ENCODE measurements around the gene PRKCH.

The PRKCH gene

DNA sequence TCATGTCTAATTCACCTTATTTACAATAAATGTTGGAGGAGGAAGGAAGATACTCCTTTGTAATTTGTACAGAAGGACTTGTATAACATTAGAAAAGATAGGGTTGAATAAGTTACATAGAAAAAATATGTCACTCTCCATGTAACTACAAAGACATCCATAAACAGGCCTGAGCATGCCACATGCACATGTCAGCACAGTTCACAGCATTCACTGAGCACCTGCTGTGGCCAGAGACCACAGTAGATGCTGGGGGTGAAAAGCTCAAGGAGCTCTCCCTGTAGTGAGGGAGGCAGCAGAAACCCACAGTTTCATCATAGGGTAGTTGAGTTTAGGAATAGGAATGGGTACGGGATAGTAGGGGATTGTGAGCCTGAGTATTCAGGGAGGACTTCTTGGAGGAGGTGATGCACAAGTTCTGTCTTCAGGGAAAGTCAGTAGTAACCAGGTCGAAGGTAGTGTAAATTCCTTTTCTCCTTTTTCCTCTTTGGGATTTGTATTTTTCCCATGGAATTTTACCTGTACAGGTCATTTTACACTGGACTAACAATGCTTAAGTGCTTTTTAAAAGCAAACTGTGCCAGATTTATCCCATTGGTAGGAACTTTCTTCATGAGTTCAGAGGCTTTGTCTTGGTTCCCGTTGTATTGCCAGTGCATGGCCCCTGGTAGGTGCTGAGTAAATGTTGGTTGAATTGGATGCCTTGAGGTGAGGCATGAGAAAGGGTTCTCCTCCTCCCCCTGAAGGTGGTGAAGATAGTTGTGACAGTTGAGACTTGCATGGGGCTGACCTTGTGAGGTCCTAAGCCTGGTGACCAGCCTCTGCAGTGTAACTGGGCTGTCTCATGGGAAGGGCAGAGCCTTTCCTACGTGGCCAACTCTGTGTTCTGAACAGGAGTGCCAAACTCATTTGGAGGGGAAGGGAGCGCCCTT, 20.2 kb downstream of the PRKCH start:
- Histone ChIP-seq H3K4me3 (ENCODE audit: low read depth, low read length) (no peak overlapping the region), H3K4me1 (ENCODE audit: control insufficient read depth, insufficient read depth, low read length) (no peaks in the 10 kb centered on the region), H3K9me3 (ENCODE audit: control insufficient read depth, insufficient read depth, low read length) (no peaks in the 10 kb centered on the region), H3K36me3 (ENCODE audit: control insufficient read depth, insufficient read depth, low read length) (no peaks in the 10 kb centered on the region), H3K9ac (ENCODE audit: low read depth, low read length) (no peak overlapping the region), H3K27me3 (ENCODE audit: control insufficient read depth, insufficient read depth, low read length) (no peaks in the 10 kb centered on the region)

DNA sequence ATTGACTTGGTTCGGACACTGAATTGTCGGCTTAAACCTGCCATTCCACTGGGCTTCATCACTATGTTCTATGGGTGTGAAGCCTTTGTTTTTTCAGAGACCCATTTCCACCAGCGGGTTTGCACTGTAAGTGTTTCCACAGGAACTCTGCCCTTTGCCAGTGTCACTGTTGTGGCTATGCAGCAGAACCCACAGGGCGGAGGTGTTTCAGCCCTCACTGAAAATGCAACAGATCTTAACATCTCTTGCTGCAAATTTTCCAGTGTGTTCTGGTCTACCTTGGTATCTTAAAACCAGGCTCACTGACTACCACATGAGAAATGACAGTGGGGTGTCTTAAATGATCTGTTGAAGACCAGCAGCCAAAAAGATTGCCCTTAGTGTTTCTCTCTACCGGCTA, 21.1 kb downstream of the PRKCH start:
- Histone ChIP-seq H3K9me3 (ENCODE audit: control insufficient read depth, insufficient read depth, low read length) (no peaks in the 10 kb centered on the region), H3K36me3 (ENCODE audit: control insufficient read depth, insufficient read depth, low read length) (no peaks in the 10 kb centered on the region), H3K9ac (ENCODE audit: low read depth, low read length) (no peak overlapping the region), H3K27me3 (ENCODE audit: control insufficient read depth, insufficient read depth, low read length) (no peaks in the 10 kb centered on the region), H3K4me1 (ENCODE audit: control insufficient read depth, insufficient read depth, low read length) (peaks cover 7% of the 10 kb centered on the region), H3K4me3 (ENCODE audit: low read depth, low read length) (no peak overlapping the region)

- H3K4me1 ChIP-seq (ENCODE audit: control insufficient read depth, insufficient read depth, low read length), result peaks cover 7% of the 10 kb centered on the region
- H3K9ac ChIP-seq (ENCODE audit: low read depth, low read length), result no peak overlapping the region
Measured at GRCh38 chr14:61342932-61343331, 21.6 kb downstream of the PRKCH start.

DNA sequence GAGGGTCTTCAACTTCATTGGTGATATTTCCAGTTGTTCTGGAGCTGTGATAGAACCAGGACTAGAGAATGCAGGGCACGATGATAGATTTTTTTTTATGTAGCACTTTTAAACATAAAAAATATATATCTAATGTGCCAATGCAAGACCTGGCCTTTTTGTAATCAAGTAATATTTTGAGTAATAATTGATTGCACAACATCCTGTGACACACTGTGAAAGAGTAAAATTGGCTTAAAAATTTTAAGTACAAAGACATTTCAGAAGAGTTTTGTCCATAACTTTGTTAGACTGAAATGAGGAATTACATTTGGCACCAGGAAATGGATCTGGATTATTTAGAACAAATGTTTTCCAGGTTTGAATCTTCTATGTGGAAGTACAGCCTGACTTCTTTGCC, 22.1 kb downstream of the PRKCH start:
- no peaks in the 10 kb centered on the region for H3K27me3 ChIP-seq (ENCODE audit: control insufficient read depth, insufficient read depth, low read length)
- H3K4me3 ChIP-seq (ENCODE audit: low read depth, low read length), result no peak overlapping the region
- no peak overlapping the region for H3K9ac ChIP-seq (ENCODE audit: low read depth, low read length)
- peaks cover 7% of the 10 kb centered on the region for H3K4me1 ChIP-seq (ENCODE audit: control insufficient read depth, insufficient read depth, low read length)
- no peaks in the 10 kb centered on the region for H3K9me3 ChIP-seq (ENCODE audit: control insufficient read depth, insufficient read depth, low read length)
- H3K36me3 ChIP-seq (ENCODE audit: control insufficient read depth, insufficient read depth, low read length), result no peaks in the 10 kb centered on the region

More at GRCh38 chr14:61342932-61343331, 21.6 kb downstream of the PRKCH start:
- no peaks in the 10 kb centered on the region for H3K36me3 ChIP-seq (ENCODE audit: control insufficient read depth, insufficient read depth, low read length)
- H3K9me3 ChIP-seq (ENCODE audit: control insufficient read depth, insufficient read depth, low read length), result no peaks in the 10 kb centered on the region
- H3K27me3 ChIP-seq (ENCODE audit: control insufficient read depth, insufficient read depth, low read length), result no peaks in the 10 kb centered on the region
- no peak overlapping the region for H3K4me3 ChIP-seq (ENCODE audit: low read depth, low read length)

DNA sequence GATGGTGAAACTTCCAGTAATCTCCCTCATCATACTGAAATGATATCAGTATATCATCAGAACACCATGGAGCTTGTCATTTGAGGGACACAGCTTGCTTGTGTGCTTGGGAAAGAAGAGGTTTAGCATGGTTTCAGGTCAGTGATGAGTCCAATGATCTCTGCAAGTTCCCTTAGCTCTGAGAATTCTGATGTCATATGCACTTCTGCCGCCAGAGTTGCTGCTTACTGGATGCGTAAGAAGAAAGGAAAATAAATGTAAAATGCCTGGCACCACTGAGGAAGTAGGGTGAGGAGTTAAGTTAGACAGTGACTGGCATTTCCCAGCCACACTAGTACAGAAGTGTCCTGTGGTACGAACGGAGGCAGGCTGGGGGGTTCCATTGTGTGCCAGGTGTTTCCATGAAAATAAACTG, 22.6 kb downstream of the PRKCH start:
- H3K9ac ChIP-seq (ENCODE audit: low read depth, low read length), result no peak overlapping the region
- H3K9me3 ChIP-seq (ENCODE audit: control insufficient read depth, insufficient read depth, low read length), result no peaks in the 10 kb centered on the region
- H3K4me1 ChIP-seq (ENCODE audit: control insufficient read depth, insufficient read depth, low read length), result peaks cover 7% of the 10 kb centered on the region
- no peaks in the 10 kb centered on the region for H3K27me3 ChIP-seq (ENCODE audit: control insufficient read depth, insufficient read depth, low read length)
- no peak overlapping the region for H3K4me3 ChIP-seq (ENCODE audit: low read depth, low read length)
- H3K36me3 ChIP-seq (ENCODE audit: control insufficient read depth, insufficient read depth, low read length), result no peaks in the 10 kb centered on the region

- Histone ChIP-seq H3K9ac (ENCODE audit: low read depth, low read length) (no peak overlapping the region), H3K36me3 (ENCODE audit: control insufficient read depth, insufficient read depth, low read length) (no peaks in the 10 kb centered on the region), H3K27me3 (ENCODE audit: control insufficient read depth, insufficient read depth, low read length) (no peaks in the 10 kb centered on the region), H3K9me3 (ENCODE audit: control insufficient read depth, insufficient read depth, low read length) (no peaks in the 10 kb centered on the region), H3K4me3 (ENCODE audit: low read depth, low read length) (no peak overlapping the region), H3K4me1 (ENCODE audit: control insufficient read depth, insufficient read depth, low read length) (peaks cover 7% of the 10 kb centered on the region)
Measured at GRCh38 chr14:61344437-61345150, 23.2 kb downstream of the PRKCH start.

GRCh38 chr14:61345151-61345482, 23.7 kb downstream of the PRKCH start:
- H3K27me3 ChIP-seq (ENCODE audit: control insufficient read depth, insufficient read depth, low read length), result no peaks in the 10 kb centered on the region
- H3K4me1 ChIP-seq (ENCODE audit: control insufficient read depth, insufficient read depth, low read length), result peaks cover 7% of the 10 kb centered on the region
- no peak overlapping the region for H3K4me3 ChIP-seq (ENCODE audit: low read depth, low read length)
- H3K9ac ChIP-seq (ENCODE audit: low read depth, low read length), result no peak overlapping the region
- H3K9me3 ChIP-seq (ENCODE audit: control insufficient read depth, insufficient read depth, low read length), result no peaks in the 10 kb centered on the region
- no peaks in the 10 kb centered on the region for H3K36me3 ChIP-seq (ENCODE audit: control insufficient read depth, insufficient read depth, low read length)

DNA sequence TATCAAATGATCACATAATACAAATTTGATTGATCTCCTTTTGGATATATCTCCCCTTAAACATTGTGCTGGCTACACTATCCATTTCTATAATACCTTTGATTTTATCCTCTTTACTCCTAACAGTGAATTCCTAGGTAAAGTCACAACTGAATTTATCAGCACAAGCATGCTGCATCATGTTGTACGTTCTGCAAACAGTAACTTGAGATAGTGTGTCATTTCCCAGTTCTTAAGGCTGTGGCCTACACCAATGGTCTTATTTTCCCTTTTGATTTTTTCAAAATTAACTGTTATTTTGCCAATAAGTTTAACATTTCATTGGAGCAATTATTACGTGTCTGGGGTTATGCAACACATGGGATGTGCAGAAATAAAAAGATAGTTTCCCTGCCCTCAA, 24.8 kb downstream of the PRKCH start:
- no peaks in the 10 kb centered on the region for H3K27me3 ChIP-seq (ENCODE audit: control insufficient read depth, insufficient read depth, low read length)
- peaks cover 7% of the 10 kb centered on the region for H3K4me1 ChIP-seq (ENCODE audit: control insufficient read depth, insufficient read depth, low read length)
- H3K4me3 ChIP-seq (ENCODE audit: low read depth, low read length), result no peak overlapping the region
- no peaks in the 10 kb centered on the region for H3K36me3 ChIP-seq (ENCODE audit: control insufficient read depth, insufficient read depth, low read length)
- H3K9me3 ChIP-seq (ENCODE audit: control insufficient read depth, insufficient read depth, low read length), result no peaks in the 10 kb centered on the region
- no peak overlapping the region for H3K9ac ChIP-seq (ENCODE audit: low read depth, low read length)

DNA sequence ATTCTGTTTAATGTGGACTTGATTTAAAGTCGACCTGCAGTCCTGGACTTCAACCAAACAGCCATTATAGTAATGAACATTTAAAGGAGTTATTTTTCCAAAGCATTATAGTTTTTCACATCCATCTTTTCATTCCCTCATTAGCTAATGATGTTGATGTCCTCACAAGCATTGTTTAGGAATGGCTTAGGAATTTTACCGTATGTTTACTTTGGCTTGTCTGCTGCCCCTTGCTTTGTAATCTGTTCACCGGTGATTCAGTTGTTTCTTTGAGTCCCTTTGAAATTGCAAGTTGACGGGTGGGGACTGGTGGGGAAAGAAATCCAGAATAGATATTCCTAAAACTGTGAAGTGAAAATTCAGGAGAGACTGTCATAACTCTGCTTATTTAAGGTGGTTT, 25.4 kb downstream of the PRKCH start:
- no peaks in the 10 kb centered on the region for H3K36me3 ChIP-seq (ENCODE audit: control insufficient read depth, insufficient read depth, low read length)
- H3K4me1 ChIP-seq (ENCODE audit: control insufficient read depth, insufficient read depth, low read length), result peaks cover 7% of the 10 kb centered on the region
- no peak overlapping the region for H3K4me3 ChIP-seq (ENCODE audit: low read depth, low read length)
- no peaks in the 10 kb centered on the region for H3K9me3 ChIP-seq (ENCODE audit: control insufficient read depth, insufficient read depth, low read length)
- H3K9ac ChIP-seq (ENCODE audit: low read depth, low read length), result no peak overlapping the region
- no peaks in the 10 kb centered on the region for H3K27me3 ChIP-seq (ENCODE audit: control insufficient read depth, insufficient read depth, low read length)

DNA sequence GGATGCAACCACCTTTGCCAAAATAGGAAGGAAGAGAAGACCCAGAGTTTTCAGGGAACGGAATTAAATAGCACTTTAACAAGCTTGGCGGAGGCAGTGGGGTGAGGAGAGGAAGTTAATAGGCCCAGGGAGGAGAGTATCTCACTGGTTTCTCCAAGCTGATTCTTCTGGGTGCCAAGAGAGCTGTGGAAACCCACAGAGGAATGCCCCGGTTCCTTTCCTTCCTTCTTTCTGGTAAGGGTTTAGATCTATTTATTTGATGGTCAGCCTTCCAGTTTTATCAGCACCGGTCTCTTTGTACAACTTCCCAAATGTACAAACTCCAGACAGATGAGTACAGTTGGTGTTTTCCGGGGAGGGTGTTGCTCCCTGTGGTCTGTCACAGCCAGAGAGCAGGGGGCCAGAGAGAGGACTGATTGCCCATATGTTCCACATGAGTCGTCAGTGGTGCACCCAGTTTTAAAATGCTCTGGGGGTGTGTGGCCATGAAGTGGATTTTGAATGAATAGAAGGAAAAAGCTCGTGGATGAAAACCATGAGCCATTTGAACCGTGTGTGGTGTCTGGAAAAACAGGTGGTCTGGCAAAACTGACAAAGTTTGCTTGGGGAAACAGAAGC, 26.6 kb downstream of the PRKCH start:
- Histone ChIP-seq H3K9ac (ENCODE audit: low read depth, low read length) (no peak overlapping the region), H3K9me3 (ENCODE audit: control insufficient read depth, insufficient read depth, low read length) (no peaks in the 10 kb centered on the region), H3K4me3 (ENCODE audit: low read depth, low read length) (no peak overlapping the region), H3K36me3 (ENCODE audit: control insufficient read depth, insufficient read depth, low read length) (no peaks in the 10 kb centered on the region), H3K27me3 (ENCODE audit: control insufficient read depth, insufficient read depth, low read length) (no peaks in the 10 kb centered on the region), H3K4me1 (ENCODE audit: control insufficient read depth, insufficient read depth, low read length) (peaks cover 7% of the 10 kb centered on the region)

DNA sequence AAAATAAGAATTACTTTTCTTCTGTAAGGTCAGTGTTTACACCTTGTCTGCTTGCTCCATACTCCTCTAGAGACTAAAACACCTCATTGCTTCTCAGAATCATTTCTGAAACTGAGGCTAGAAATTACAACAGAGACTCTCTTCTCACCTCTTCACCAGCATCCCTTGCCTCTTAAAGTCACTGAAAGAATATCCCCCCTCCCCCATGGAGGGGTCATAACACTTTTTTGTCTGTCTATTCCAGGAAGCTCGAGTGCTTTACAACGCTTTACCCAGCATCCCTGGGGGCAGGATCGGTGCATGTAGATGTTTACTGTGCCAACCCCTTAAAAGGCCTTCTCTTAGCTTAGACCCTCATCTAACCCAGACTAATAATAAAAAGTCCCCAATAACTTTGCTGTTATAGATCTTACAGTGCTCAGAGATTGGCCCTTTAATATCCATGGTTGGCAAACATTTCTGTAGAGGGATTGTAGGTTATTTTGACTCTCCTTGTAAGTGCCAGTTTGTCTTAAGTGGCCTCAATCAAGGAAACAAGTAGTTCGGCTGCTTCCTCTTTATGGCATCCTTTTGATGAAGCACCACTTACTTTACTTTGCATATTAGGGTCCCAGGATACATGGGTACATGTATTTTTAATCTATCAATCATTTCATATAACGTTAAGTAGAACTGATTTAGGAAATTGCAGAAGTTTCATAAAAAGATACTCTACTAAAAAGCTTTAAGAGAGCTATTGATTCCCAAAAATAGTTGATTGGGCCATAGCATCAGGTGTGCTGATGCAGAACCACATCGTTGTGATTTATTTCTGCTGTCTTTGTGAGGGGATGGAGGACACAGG, 29.3 kb downstream of the PRKCH start:
- peaks cover 8% of the 10 kb centered on the region for H3K4me1 ChIP-seq (ENCODE audit: control insufficient read depth, insufficient read depth, low read length)
- H3K9ac ChIP-seq (ENCODE audit: low read depth, low read length), result no peak overlapping the region

More for the DNA sequence above, 29.3 kb downstream of the PRKCH start:
- no peaks in the 10 kb centered on the region for H3K9me3 ChIP-seq (ENCODE audit: control insufficient read depth, insufficient read depth, low read length)
- no peak overlapping the region for H3K4me3 ChIP-seq (ENCODE audit: low read depth, low read length)
- no peaks in the 10 kb centered on the region for H3K27me3 ChIP-seq (ENCODE audit: control insufficient read depth, insufficient read depth, low read length)
- H3K36me3 ChIP-seq (ENCODE audit: control insufficient read depth, insufficient read depth, low read length), result no peaks in the 10 kb centered on the region

Measured in iPS-15b (cell line).